NCI-H146 treated with DMSO at 0.1 percent for 48 hours (cell line): ENCODE data around the gene TMEM202.
"Not testable (repeated sequence)": the region's sequence is repeated elsewhere in the genome, so short reads cannot be mapped to it uniquely, and the experiment has no call there.

Experiments used
- DNase-seq: peaks from one replicate; lab custom pipeline; 2025; ENCODE audit not compliant: unreplicated experiment; lab: John Stamatoyannopoulos, UW

TMEM202 gene

GRCh38 chr15:72397796-72398588, at the start of gene TMEM202:
Gene TMEM202, plus strand, starts transcription at chr15:72398305. Its CDS starts 22 bp downstream, at chr15:72398327.
- no peak for DNase-seq

GRCh38 chr15:72353266-72353665, 44.8 kb upstream of the TMEM202 start:
- DNase-seq = no peak

GRCh38 chr15:72354496-72354895, 43.6 kb upstream of the TMEM202 start:
- no peak for DNase-seq

- no peak for DNase-seq
These were observed 40.0 kb upstream of the TMEM202 start for GRCh38 chr15:72358121-72358520.

GRCh38 chr15:72358650-72359171, 39.4 kb upstream of the TMEM202 start:
- no peak for DNase-seq

- no peak for DNase-seq
These were observed 36.9 kb upstream of the TMEM202 start for GRCh38 chr15:72361176-72361575.

- DNase-seq = no peak
These were observed 32.3 kb upstream of the TMEM202 start for GRCh38 chr15:72365844-72366243.

- DNase-seq = no peak
These were observed 29.8 kb upstream of the TMEM202 start for GRCh38 chr15:72368325-72368724.

GRCh38 chr15:72368899-72369298, 29.2 kb upstream of the TMEM202 start:
- DNase-seq = no peak

GRCh38 chr15:72369964-72370363, 28.1 kb upstream of the TMEM202 start:
- DNase-seq = no peak

GRCh38 chr15:72372361-72372760, 25.7 kb upstream of the TMEM202 start:
- no peak for DNase-seq

- no peak for DNase-seq
These were observed 22.6 kb upstream of the TMEM202 start for GRCh38 chr15:72375501-72375845.

GRCh38 chr15:72375846-72376581, 22.1 kb upstream of the TMEM202 start, which contains the start of gene HEXA:
Gene HEXA, minus strand, starts transcription at chr15:72376014. Its CDS starts 42 bp downstream, at chr15:72375972.
- peak; percentile 78 for DNase-seq

GRCh38 chr15:72377331-72377730, 20.8 kb upstream of the TMEM202 start:
- no peak for DNase-seq

GRCh38 chr15:72379106-72379505, 19.0 kb upstream of the TMEM202 start:
- DNase-seq = not testable (repeated sequence)

- DNase-seq = no peak
These were observed 18.2 kb upstream of the TMEM202 start for GRCh38 chr15:72379856-72380430.

GRCh38 chr15:72380743-72381142, 17.4 kb upstream of the TMEM202 start:
- no peak for DNase-seq

- DNase-seq = no peak
These were observed 16.0 kb upstream of the TMEM202 start for GRCh38 chr15:72382146-72382545.

- DNase-seq = no peak
These were observed 10.4 kb upstream of the TMEM202 start for GRCh38 chr15:72387741-72388140.

GRCh38 chr15:72389231-72389630, 8.9 kb upstream of the TMEM202 start:
- no peak for DNase-seq

- DNase-seq = not testable (repeated sequence)
These were observed 1.8 kb upstream of the TMEM202 start for GRCh38 chr15:72396331-72396730.

- DNase-seq = no peak
These were observed 543 bp downstream of the TMEM202 start for GRCh38 chr15:72398648-72399047.
